NB4 (cell line): ENCODE results near the gene MRTFA.
A peak's percentile ranks its signal among the peaks of the same experiment; 100 is the strongest.

ENCODE experiments used
- DNase-seq: peaks from one replicate; pipeline ENCODE4 v3.0.0; 2010; ENCODE audit warnings: low read depth
- H3K4me3 ChIP-seq: one replicate; pipeline ENCODE4 v1.5.1; 2011; ENCODE audit warnings: mild to moderate bottlenecking, low read depth, low read length, moderate library complexity
- CTCF ChIP-seq: IDR thresholded peaks from one replicate; pipeline ENCODE4 v1.5.1; 2012; ENCODE audit warnings: low read depth, low read length
- MAX ChIP-seq: IDR thresholded peaks from 2 replicates; pipeline ENCODE4 v1.6.1; 2011; ENCODE audit warnings: low read depth, low read length
- MYC ChIP-seq: IDR thresholded peaks from 2 replicates; pipeline ENCODE4 v1.6.1; 2011; ENCODE audit warnings: low read depth, low read length
- POLR2A ChIP-seq: IDR thresholded peaks from 2 replicates; pipeline ENCODE4 v1.6.1; 2011; ENCODE audit warnings: mild to moderate bottlenecking; ENCODE audit not compliant: insufficient read length; ENCODE audit errors: extremely low read depth

MRTFA gene

DNA sequence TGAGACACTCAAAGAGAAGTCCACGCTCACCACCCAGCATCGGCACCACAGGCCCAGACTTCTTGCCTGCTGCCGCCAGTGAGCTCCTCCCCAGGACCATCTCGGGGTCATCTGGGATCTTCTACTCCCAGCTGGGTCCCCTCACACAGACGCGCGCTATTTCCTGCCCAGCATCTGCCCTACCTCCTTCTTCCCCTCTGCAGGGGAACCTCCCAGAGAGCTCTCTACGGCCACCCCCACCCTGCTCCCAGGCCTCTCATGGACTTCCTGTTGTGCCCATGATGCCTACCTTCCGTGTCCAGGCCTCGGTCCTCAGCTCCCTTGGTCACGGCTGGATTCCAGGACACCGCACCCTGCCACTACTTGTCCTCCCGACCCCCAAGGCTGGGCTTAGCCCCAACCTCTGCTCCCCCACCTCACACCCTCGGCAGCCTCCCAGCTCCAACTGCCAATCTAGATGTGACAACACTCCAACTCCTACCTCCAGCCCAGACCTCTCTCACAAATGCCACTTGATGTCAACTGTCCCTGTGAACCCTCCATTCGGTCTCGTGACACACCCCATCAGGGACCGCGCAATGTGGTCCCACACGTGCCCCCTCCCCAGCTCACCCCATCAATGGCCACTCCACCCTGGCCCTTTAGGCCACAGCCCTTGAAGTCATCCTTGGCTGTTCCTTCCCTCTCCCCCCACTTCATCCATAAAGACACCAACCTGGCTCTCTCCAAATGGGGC, 220.8 kb downstream of the MRTFA start:
- TF ChIP-seq POLR2A: no peak
- TF ChIP-seq MAX: no peak
- no peak for TF ChIP-seq CTCF
- no peak for TF ChIP-seq MYC
- no peak overlapping the region for H3K4me3 ChIP-seq
- peak; percentile 43 for DNase-seq

- no peak overlapping the region for H3K4me3 ChIP-seq
- no peak for DNase-seq
- no peak for TF ChIP-seq MYC
- no peak for TF ChIP-seq POLR2A
- TF ChIP-seq MAX: no peak
- no peak for TF ChIP-seq CTCF
These were observed 221.5 kb downstream of the MRTFA start for GRCh38 chr22:40414838-40415505.

DNA sequence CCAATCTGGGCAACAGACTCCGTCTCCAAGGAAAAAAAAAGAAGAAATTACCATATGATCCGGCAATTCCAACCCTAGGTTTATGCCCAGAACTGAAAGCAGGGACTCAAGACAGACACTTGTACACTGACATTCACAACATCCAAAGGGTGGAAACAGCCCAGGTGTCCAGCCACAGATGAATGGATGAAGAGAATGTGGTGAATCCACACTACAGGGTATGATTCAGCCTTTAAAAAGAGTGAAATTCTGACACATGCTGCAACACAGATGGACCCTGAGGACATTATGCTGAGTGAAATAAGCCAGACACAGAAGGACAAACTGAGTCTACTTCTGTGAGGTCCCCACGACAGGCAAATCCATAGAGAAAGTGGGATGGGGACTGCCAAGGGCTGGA, 222.2 kb downstream of the MRTFA start:
- H3K4me3 ChIP-seq: no peak overlapping the region
- TF ChIP-seq POLR2A: no peak
- TF ChIP-seq MYC: no peak
- no peak for TF ChIP-seq CTCF
- no peak for TF ChIP-seq MAX
- no peak for DNase-seq

- no peak for DNase-seq
- no peak overlapping the region for H3K4me3 ChIP-seq
- TF ChIP-seq MAX: no peak
- no peak for TF ChIP-seq POLR2A
These were observed 222.6 kb downstream of the MRTFA start for GRCh38 chr22:40413873-40414272.

DNA sequence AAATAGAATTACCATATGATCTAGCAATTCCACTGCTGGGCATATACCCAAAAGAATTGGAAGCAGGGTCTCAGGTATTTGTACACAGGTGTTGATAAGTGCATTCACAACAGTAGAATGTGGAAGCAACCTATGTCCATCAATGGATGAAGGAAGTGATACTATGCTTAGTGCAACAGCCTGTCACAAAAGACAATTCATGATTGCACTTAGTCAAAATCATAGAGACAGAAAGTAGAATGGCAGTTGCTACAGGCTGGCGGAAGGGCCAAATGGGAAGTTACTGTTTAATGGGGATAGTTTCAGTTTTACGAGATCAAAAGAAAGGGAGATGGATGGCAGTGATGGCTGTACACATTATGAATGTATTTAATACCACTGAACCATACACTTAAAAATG, 224.1 kb downstream of the MRTFA start:
- H3K4me3 ChIP-seq: no peak overlapping the region
- no peak for DNase-seq
- TF ChIP-seq CTCF: no peak

- DNase-seq: no peak
- TF ChIP-seq POLR2A: no peak
- TF ChIP-seq MYC: no peak
- no peak for TF ChIP-seq MAX
- TF ChIP-seq CTCF: no peak
- no peak overlapping the region for H3K4me3 ChIP-seq
These were observed 225.0 kb downstream of the MRTFA start for GRCh38 chr22:40411506-40411861.
